ENCODE measurements around the gene LEMD2.
A peak's percentile ranks its signal among the peaks of the same experiment; 100 is the strongest.

LEMD2 gene

DNA sequence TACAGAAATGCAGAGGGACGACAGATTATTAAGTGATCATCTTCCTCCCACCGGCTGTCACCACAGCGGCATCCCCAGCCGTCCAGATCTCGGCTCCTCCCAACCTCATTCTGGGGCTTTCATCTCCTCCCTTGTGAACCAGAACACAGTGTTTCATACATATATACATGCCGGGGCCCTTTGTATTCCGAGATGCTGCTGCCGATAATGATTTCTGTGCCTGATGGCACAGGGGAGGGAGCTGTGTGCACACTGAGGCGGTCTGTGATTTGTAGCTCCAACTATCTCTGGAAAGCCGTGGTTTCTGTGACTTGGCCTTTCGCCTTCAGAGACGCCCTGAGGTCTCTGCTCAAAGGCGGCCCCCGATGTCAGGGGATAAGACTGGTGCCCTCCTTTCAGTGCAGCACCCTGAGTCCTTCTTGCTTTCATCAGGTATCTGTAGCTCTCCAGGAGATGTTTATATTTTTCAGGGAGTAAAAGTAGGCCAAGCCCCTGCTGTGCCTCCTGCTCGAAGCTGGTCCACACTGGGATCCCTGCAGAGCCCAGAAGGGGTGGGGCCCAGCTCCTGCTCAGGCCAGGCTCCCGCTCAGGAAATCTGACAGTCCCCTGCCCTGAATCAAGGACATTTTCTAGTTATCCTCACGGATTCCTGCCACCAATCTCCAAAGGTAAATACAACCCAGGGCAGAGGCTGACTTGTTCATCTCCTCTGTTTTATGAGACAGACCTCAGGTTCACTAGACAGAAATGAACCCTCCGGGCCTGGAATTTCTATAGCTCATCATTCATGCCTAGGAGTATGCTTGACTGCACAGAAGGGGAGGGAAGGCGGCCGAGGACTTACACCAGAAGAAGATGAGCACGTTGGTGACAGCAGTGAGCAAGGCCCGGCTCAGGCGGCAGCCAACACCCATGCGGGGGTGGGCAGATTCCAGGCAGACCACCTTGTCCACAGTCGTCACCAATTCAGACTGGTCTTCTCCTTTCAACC is 11.2 kb downstream of the LEMD2 start:
- no peak for DNase-seq (ENCODE audit: low read depth in 1 of 2, low spot score in 1 of 2)

DNA sequence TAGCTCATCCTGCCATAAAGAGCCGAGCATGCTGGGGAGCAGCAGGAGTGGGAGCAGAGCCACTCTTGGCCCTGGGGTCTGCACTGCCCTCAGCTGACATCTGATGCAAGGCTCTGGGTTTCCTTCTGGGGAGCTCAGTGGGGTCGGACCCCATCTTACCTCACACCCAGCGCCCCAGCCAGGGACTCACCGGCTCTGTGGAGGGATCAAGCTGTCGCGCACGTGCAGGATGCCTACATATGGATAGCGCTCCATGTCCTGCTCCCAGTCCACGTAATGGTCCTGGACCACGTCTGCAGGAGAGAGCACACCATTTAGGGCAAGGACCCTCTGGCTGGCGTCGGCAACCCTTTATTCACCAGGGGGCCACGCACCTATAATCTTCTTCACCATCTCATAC is 12.2 kb downstream of the LEMD2 start:
- DNase-seq (ENCODE audit: low read depth in 1 of 2, low spot score in 1 of 2), result no peak

GRCh38 chr6:33776186-33776585 is 12.7 kb downstream of the LEMD2 start:
- no peak for DNase-seq (ENCODE audit: low read depth in 1 of 2, low spot score in 1 of 2)

GRCh38 chr6:33774774-33775173 is 14.2 kb downstream of the LEMD2 start:
- no peak for DNase-seq (ENCODE audit: low read depth in 1 of 2, low spot score in 1 of 2)

- DNase-seq (ENCODE audit: low read depth in 1 of 2, low spot score in 1 of 2), result no peak
Measured at GRCh38 chr6:33772902-33773472, 15.9 kb downstream of the LEMD2 start.

- no peak for DNase-seq (ENCODE audit: low read depth in 1 of 2, low spot score in 1 of 2)
Measured at GRCh38 chr6:33772082-33772830, 16.7 kb downstream of the LEMD2 start.

- peak; percentile 43 for DNase-seq (ENCODE audit: low read depth in 1 of 2, low spot score in 1 of 2)
Measured at GRCh38 chr6:33771146-33772081, 17.5 kb downstream of the LEMD2 start.

DNA sequence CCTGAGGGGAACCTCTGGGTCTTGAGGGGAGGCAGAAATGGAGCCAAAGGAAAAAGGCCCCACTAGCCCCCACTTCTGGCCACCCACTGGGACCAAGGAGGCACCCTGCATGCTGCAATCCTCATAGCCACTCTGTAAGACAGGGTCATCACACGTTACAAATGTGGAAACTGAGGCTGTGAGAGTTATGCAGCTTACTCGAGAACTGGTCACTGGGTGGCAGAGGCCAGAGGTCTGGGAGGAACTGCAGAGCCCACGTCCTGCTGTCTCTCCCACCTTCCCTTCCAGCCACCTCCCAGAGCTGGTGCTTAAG is 18.1 kb downstream of the LEMD2 start:
- no peak for DNase-seq (ENCODE audit: low read depth in 1 of 2, low spot score in 1 of 2)

- no peak for DNase-seq (ENCODE audit: low read depth in 1 of 2, low spot score in 1 of 2)
Measured at GRCh38 chr6:33770124-33770832, 18.7 kb downstream of the LEMD2 start.

DNA sequence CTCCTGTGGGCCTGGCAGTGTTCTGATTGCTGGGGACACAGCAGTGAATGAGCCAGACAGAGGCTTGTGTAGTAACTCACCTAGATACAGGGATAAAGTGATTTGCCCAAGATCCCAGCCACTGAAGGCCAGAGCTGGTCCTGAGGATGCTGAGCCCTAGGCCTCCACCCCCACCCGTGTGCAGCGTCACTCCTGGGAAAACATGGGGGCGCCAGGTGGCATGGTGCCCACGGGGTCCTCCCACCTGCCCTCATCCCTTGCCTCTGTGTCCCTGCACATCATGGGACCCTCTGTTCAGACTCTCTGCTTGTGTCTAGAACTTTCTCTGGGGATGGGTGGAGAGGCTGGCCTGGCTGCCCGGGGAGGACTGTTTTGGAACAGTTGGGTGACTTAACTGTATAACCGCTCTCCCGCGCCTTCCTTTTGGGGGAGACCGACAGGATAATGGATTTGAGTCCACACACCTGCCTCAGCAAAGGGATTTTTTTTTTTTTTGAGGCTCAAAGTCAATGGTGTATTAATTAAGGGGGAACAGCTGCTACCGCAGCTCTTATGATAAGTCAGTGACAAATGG is 19.6 kb downstream of the LEMD2 start:
- no peak for DNase-seq (ENCODE audit: low read depth in 1 of 2, low spot score in 1 of 2)

DNA sequence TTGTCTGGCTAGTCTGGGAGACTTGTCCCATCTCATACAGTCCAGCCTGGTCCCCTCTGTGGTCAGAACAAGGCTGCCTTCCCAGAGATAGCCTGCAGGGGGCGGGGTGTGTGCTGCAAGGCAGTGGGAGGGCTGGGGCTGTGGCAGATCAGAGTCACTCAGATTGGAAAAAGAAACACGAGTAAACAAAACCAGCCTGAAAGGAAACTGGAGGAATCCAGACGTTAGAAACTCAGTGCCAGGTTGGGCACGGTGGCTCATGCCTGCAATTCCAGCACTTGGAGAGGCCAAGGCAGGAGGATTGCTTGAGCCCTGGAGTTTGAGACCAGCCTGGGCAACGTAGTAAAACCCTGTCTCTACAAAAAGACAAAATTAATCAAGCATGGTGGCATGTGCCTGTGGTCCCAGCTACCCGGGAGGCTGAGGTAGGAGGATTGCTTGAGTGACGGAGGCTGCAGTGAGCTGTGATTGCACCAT is 20.2 kb downstream of the LEMD2 start:
- DNase-seq (ENCODE audit: low read depth in 1 of 2, low spot score in 1 of 2), result peak; percentile 52 to 66

DNA sequence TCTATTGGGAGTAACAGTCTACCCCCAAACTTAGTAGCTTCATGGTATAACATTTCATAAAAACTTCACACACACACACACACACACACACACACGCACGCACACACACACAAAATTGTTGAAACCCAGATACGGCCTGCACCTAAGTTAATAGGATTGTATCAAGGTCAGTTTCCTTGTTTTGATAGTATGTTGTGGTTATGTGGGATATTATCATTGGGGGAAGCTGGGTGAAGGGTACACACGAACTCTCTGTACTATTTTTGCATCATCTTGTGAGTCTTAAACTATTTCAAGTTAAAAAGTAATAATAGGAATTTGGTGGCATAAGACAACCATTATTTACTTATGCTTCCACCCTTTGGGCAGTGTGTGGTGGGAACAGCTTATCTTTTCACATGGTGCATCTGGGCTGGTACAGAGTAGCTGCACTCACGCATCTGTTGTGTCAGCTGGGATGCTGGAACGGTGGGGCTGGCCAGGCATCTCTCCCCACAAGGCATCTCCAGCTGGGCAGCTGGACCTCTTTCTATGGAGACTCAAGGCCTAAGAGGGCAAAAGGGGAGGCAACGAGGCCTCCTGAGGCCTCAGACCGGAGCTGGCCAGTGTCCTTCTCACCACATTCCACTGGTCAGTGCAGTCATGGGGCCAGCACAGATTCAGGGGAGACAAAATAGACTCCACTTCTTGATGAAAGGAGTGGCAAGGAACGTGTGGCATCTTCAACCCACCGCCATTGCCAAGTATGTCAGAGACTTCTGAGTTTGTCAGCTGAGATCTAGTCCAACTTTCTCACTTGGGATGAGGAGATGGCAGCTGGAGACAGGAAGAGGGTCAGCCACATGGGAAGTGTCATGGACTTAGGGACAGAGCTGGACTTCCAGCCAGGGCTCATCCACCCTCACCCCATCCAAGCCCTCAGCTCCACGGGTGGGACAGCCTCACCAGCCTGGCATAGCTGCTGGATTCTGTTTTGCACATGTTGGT is 21.7 kb downstream of the LEMD2 start:
- no peak for DNase-seq (ENCODE audit: low read depth in 1 of 2, low spot score in 1 of 2)

DNA sequence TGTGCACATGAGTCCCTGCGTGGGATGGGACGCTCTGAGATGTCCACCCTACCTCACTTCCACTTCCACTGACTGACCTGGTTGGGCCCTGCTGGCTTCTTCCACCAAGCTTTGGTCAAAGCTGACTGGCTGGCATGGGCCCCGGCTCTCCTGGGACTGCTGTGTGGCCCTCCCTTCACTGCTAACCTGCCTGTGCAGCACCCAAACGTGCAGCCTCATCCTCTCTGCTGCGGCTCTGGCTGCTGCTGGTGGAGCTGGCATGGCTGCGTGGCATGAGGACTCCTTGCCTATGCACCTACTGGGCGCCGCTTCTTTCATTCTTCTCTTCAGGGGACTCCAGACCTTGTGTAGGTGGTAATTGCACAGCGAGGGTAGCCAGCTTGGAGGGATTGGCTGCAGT is 23.6 kb downstream of the LEMD2 start:
- DNase-seq (ENCODE audit: low read depth in 1 of 2, low spot score in 1 of 2), result no peak

- DNase-seq (ENCODE audit: low read depth in 1 of 2, low spot score in 1 of 2), result no peak
Measured at GRCh38 chr6:33764036-33764435, 24.9 kb downstream of the LEMD2 start.

DNA sequence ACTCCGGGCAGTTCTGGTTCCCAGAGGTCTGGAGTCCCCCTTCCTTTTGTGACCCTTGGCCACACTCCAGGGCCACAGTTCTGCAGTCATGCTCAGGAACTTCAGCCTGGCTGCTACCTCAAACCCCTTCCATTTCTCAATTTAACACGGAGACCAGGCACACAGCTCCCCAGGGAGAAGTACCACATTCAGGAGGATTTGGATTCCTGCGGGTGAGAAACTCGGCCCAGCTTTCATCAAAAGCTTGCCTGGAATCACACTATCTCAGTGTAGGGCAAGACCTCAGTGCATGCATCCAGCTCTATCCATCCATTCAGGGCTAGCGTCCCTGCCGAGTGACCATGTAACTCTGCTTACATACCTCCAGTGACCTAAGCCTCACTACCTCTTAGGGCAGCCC is 25.4 kb downstream of the LEMD2 start:
- DNase-seq (ENCODE audit: low read depth in 1 of 2, low spot score in 1 of 2), result no peak

GRCh38 chr6:33762713-33763112 is 26.2 kb downstream of the LEMD2 start:
- DNase-seq (ENCODE audit: low read depth in 1 of 2, low spot score in 1 of 2), result no peak

DNA sequence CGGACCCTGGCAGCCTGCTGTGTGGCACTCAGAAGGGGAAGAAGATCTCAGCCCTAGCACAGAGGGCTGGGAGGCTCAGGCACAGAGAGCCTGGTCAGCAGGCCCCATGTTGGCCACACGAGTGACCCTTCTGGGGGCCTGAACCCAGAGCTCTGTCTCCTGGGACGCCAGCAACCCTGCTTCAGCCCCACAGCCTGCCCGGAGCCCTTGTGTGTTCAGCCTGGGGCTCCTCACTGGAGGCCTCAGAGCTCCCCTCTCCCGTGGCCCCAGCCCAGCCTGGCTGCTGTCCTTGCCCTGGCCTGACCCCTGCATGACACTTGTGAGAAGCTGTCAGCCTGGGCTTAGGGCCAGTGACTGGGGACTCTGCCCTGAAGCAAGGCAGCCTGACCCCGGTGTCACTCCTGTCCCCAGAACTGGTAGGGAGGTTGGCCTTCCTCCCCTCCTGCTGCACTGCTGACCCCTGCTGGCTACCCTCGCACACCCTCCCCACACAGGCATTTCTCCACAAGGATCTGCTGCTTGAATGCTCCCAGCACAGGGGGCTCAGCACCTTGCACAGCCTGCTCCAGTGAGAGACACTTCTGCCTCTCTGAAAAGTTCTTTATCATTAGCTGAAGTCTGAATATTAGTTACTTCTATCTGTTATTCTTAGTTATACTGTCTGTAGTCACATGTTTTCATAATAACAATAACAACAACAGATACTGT is 26.9 kb downstream of the LEMD2 start:
- DNase-seq (ENCODE audit: low read depth in 1 of 2, low spot score in 1 of 2), result peak in 1 of 2 donors; percentile 14

DNA sequence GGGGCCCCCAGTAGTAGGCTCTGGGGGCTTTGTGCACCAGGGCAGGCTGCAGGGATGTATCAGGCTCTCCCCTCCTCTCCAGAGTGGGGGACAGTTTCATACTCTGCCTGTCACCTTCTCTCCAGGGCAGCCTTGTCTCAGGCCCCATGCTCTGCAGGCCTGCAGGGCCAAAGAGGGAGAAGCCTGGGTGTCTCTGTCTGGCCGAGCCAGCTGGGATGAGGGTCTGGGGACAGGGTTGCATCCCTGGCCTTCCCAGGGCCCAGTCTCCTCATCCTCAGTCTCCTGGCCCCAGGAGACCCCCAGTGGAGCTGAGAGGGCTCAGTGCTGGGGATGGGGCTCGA is 27.4 kb downstream of the LEMD2 start:
- DNase-seq (ENCODE audit: low read depth in 1 of 2, low spot score in 1 of 2), result no peak

Measured in activated CD4-positive, alpha-beta T cell treated with anti-CD3 and anti-CD28 coated beads, Interleukin-2, amount 50 U/mL, for 24 hours (primary cell).